ENCODE measurements around the gene KDM4C. TPM values are rescaled to one million over a fixed set of nuclear protein-coding genes. Genes with fewer than 3 reads are reported as not detected.

KDM4C gene
- total and polyA plus RNA-seq, 2 of the 8 experiments (the other 6 are each of a cell fraction or from before 2014, with no cell fraction given): 13.0 to 26.1 TPM

DNA sequence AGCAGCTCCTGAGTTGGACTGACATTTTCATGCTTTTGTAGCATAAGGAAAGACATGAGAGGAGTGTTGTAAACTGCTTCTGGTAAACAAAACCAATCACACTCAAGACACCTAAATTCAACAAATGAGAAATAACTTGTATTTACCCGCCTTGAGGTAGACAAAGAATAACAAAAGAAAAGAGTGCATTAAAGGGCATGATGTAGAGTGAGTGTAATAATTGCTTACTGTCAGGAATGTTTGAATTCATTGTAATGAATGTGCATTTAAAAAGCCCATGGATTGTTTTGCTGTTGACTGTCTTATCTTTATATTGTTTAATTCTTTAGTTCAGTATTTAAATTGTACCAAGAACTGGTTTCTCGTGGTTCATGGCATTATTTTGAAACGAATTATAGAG is 61.8 kb downstream of the KDM4C start:
- Histone ChIP-seq H2AFZ (ENCODE audit: low read length) (no peak overlapping the region), H3K9ac (replicated peaks in 1 of 4; ENCODE audit: extremely low read depth in 1 of 4, low read depth in 3 of 4, low read length in 3 of 4) (no peak overlapping the region), H3K56ac (replicated peaks; ENCODE audit: insufficient read length, low read depth, low read length) (no peak overlapping the region), H3K79me2 (ENCODE audit: control insufficient read depth in 1 of 2, insufficient read depth in 2 of 2, low read length in 2 of 2) (no peaks in the 10 kb centered on the region), H3K4me1 (replicated peaks in 1 of 4; ENCODE audit: control insufficient read depth in 3 of 4, insufficient read depth in 4 of 4, low read length in 3 of 4) (peaks cover 0 to 15% (median 9%) of the 10 kb centered on the region in 4 experiments; a peak in 3 of 7 replicates), H3K4me3 (ENCODE audit: extremely low read depth in 1 of 4, insufficient read depth in 2 of 4, low read depth in 3 of 4, low read length in 4 of 4) (no peak overlapping the region), H3K27me3 (replicated peaks in 1 of 4; ENCODE audit: control insufficient read depth in 3 of 4, extremely low read depth in 1 of 4, insufficient read depth in 3 of 4, low read length in 3 of 4) (no peaks in the 10 kb centered on the region), H4K8ac (ENCODE audit: extremely low read depth, insufficient read depth, low read length) (no peak overlapping the region), H4K91ac (replicated peaks; ENCODE audit: insufficient read length, low read length) (no peak overlapping the region), H2BK20ac (ENCODE audit: low read length) (no peak overlapping the region), H3K4ac (replicated peaks; ENCODE audit: insufficient read length, low read depth, low read length) (no peak overlapping the region), H2BK12ac (ENCODE audit: low read depth, low read length) (no peak overlapping the region), H3K9me3 (ENCODE audit: insufficient read depth in 2 of 2, low read depth in 1 of 2, low read length in 1 of 2) (no peaks in the 10 kb centered on the region), H2BK120ac (replicated peaks; ENCODE audit: low read depth, low read length) (no peak overlapping the region), H3K23ac (ENCODE audit: insufficient read length) (no peak overlapping the region), H4K5ac (ENCODE audit: insufficient read length, low read depth, low read length) (no peak overlapping the region), H3K27ac (ENCODE audit: low read depth, low read length) (no peak overlapping the region), H3K14ac (ENCODE audit: insufficient read length) (no peak overlapping the region), H2AK5ac (ENCODE audit: low read depth, low read length) (no peak overlapping the region), H3K36me3 (ENCODE audit: control insufficient read depth in 2 of 4, insufficient read depth in 4 of 4, low read length in 3 of 4) (no peaks in the 10 kb centered on the region), H3K18ac (ENCODE audit: extremely low read depth, low read length) (no peak overlapping the region), H3K4me2 (ENCODE audit: insufficient read depth in 1 of 2, low read depth in 2 of 2, low read length in 2 of 2) (peak overlapping the region in 1 of 2 experiments; percentile 42; a peak in 2 of 4 replicates), H4K20me1 (replicated peaks in 1 of 2; ENCODE audit: control insufficient read depth in 1 of 2, insufficient read depth in 2 of 2, low read length in 2 of 2) (no peaks in the 10 kb centered on the region), H3K23me2 (ENCODE audit: low read depth, low read length) (no peaks in the 10 kb centered on the region), H2BK5ac (ENCODE audit: low read depth, low read length) (no peak overlapping the region), H3K79me1 (ENCODE audit: low read depth, low read length) (no peaks in the 10 kb centered on the region), H2BK15ac (ENCODE audit: low read length) (no peak overlapping the region)
- ChIA-PET CTCF (ENCODE audit: partially characterized antibody) (interaction anchor here (3.1 kb wide), 1 partner anchor 8 kb away, joined by 18 read pairs; no protein-coding TSS in a partner anchor), POLR2A (ENCODE audit: partially characterized antibody) (no interaction called here)
- 82% methylated on average over 3 of the region's 3 CpGs; no CpG with 5 or more reads in 1 of the 2 experiments for WGBS, 2 experiments (ENCODE audit: extremely low coverage in 1 of 2, insufficient coverage in 1 of 2, insufficient read length in 1 of 2, insufficient replicate concordance in 2 of 2, low coverage in 1 of 2, low lambda C conversion rate in 2 of 2, missing lambda C conversion rate in 1 of 2)
- FAIRE-seq (no peak), DNase-seq (ENCODE audit: low read depth in 1 of 2, low spot score in 2 of 2) (no peak)
- TF ChIP-seq EZH2 (IDR thresholded peaks at IDR 0.05; ENCODE audit: low read depth, low read length, severe bottlenecking) (no peak), BACH1 (IDR thresholded peaks at IDR 0.05; ENCODE audit: low read length) (no peak), KDM1A (IDR thresholded peaks at IDR 0.05; ENCODE audit: borderline replicate concordance, low read length) (no peak), SIX5 (IDR thresholded peaks at IDR 0.05; ENCODE audit: low read depth, low read length) (no peak), CBX5 (IDR thresholded peaks at IDR 0.05; ENCODE audit: low read depth, low read length) (no peak), SP4 (IDR thresholded peaks at IDR 0.05; ENCODE audit: low read length) (no peak), KDM5A (IDR thresholded peaks at IDR 0.05; ENCODE audit: low read length) (no peak)
- TF ChIP-seq, protein P1, sequence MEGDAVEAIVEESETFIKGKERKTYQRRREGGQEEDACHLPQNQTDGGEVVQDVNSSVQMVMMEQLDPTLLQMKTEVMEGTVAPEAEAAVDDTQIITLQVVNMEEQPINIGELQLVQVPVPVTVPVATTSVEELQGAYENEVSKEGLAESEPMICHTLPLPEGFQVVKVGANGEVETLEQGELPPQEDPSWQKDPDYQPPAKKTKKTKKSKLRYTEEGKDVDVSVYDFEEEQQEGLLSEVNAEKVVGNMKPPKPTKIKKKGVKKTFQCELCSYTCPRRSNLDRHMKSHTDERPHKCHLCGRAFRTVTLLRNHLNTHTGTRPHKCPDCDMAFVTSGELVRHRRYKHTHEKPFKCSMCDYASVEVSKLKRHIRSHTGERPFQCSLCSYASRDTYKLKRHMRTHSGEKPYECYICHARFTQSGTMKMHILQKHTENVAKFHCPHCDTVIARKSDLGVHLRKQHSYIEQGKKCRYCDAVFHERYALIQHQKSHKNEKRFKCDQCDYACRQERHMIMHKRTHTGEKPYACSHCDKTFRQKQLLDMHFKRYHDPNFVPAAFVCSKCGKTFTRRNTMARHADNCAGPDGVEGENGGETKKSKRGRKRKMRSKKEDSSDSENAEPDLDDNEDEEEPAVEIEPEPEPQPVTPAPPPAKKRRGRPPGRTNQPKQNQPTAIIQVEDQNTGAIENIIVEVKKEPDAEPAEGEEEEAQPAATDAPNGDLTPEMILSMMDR (IDR thresholded peaks at IDR 0.05; ENCODE audit: control extremely low read depth in 1 of 3, insufficient read depth in 1 of 3, low read depth in 1 of 3, low read length in 3 of 3): no peak

Data from H1 (cell line).